ENCODE measurements around the gene GCHFR.

GRCh38 chr15:40815042-40815698 is 51.3 kb downstream of the GCHFR start:
- TF ChIP-seq FOXK2 (IDR thresholded peaks at IDR 0.05): no peak
- TF ChIP-seq SP1 (IDR thresholded peaks at IDR 0.05): no peak
- TF ChIP-seq, protein P1, sequence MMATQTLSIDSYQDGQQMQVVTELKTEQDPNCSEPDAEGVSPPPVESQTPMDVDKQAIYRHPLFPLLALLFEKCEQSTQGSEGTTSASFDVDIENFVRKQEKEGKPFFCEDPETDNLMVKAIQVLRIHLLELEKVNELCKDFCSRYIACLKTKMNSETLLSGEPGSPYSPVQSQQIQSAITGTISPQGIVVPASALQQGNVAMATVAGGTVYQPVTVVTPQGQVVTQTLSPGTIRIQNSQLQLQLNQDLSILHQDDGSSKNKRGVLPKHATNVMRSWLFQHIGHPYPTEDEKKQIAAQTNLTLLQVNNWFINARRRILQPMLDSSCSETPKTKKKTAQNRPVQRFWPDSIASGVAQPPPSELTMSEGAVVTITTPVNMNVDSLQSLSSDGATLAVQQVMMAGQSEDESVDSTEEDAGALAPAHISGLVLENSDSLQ (IDR thresholded peaks at IDR 0.05): no peak
- TF ChIP-seq ZNF384 (IDR thresholded peaks at IDR 0.05): no peak

Measured in HEK293T (cell line).